SK-N-SH treated with all-trans-retinoic acid at 6 μM for 48 hours (cell line): ENCODE data around the gene CENPB.

Experiments
- ATAC-seq: fragments of 200-7000 bp; cut with Tn5 transposase; 3 replicates; pipeline ENCODE4 v1.9.1; 2020; ENCODE audit warnings: mild to moderate bottlenecking, moderate library complexity
- ARNTL ChIP-seq: fragments of 450-650 bp; formaldehyde crosslinking; IDR thresholded peaks from 2 replicates; pipeline ENCODE4 v1.5.0; 2020; ENCODE audit warnings: low read depth, mild to moderate bottlenecking, moderate library complexity, borderline replicate concordance
- BACH2 ChIP-seq: fragments of 250-450 bp; sonication (Bioruptor Pico); IDR thresholded peaks from 2 replicates; pipeline ENCODE4 v1.9.0; 2021; ENCODE audit warnings: mild to moderate bottlenecking, borderline replicate concordance
- CSDC2 ChIP-seq: fragments of 250-450 bp; sonication (Bioruptor Pico); IDR thresholded peaks from 2 replicates; pipeline ENCODE4 v1.5.0; 2020; ENCODE audit warnings: mild to moderate bottlenecking, moderate library complexity
- ESRRG ChIP-seq: fragments of 250-450 bp; sonication (Bioruptor Pico); IDR thresholded peaks from 2 replicates; pipeline ENCODE4 v1.6.1; 2021; ENCODE audit warnings: mild to moderate bottlenecking
- GLIS3 ChIP-seq: fragments of 250-450 bp; sonication (Bioruptor Pico); IDR thresholded peaks from 2 replicates; pipeline ENCODE4 v1.5.0; 2020; ENCODE audit warnings: mild to moderate bottlenecking, moderate library complexity
- ISL1 ChIP-seq: fragments of 250-450 bp; sonication (Bioruptor Pico); IDR thresholded peaks from 2 replicates; pipeline ENCODE4 v2.1.2; 2022; ENCODE audit warnings: mild to moderate bottlenecking, moderate library complexity
- OSR1 ChIP-seq: fragments of 250-450 bp; sonication (Bioruptor Pico); IDR thresholded peaks from 2 replicates; pipeline ENCODE4 v1.8.0; 2022; ENCODE audit warnings: moderate library complexity, mild to moderate bottlenecking, inconsistent platforms
- PPARA ChIP-seq: fragments of 250-450 bp; sonication (Bioruptor Pico); IDR thresholded peaks from 2 replicates; pipeline ENCODE4 v1.5.0; 2020; ENCODE audit warnings: mild to moderate bottlenecking, borderline replicate concordance
- RARB ChIP-seq: fragments of 250-450 bp; sonication (Bioruptor Pico); IDR thresholded peaks from 2 replicates; pipeline ENCODE4 v1.8.0; 2021; ENCODE audit warnings: mild to moderate bottlenecking, moderate library complexity
- SNAI2 ChIP-seq: fragments of 250-450 bp; sonication (Bioruptor Pico); IDR thresholded peaks from 2 replicates; pipeline ENCODE4 v1.5.0; 2020; ENCODE audit warnings: mild to moderate bottlenecking, moderate library complexity
- TCF4 ChIP-seq: fragments of 250-450 bp; sonication (Bioruptor Pico); IDR thresholded peaks from 2 replicates; pipeline ENCODE4 v1.8.0; 2021; ENCODE audit warnings: mild to moderate bottlenecking, moderate library complexity, borderline replicate concordance
- TOX ChIP-seq: fragments of 250-450 bp; sonication (Bioruptor Pico); IDR thresholded peaks from 2 replicates; pipeline ENCODE4 v1.8.0; 2021; ENCODE audit warnings: mild to moderate bottlenecking, moderate library complexity, borderline replicate concordance
- ZC3H10 ChIP-seq: fragments of 250-450 bp; sonication (Bioruptor Pico); IDR thresholded peaks from 2 replicates; pipeline ENCODE4 v1.5.1; 2021; ENCODE audit warnings: mild to moderate bottlenecking, moderate library complexity
- ZFP3 ChIP-seq: fragments of 250-450 bp; sonication (Bioruptor Pico); IDR thresholded peaks from 2 replicates; pipeline ENCODE4 v1.5.0; 2020; ENCODE audit warnings: mild to moderate bottlenecking, moderate library complexity
- ZFP30 ChIP-seq: fragments of 450-650 bp; formaldehyde crosslinking; IDR thresholded peaks from 2 replicates; pipeline ENCODE4 v1.5.0; 2022; ENCODE audit warnings: mild to moderate bottlenecking, moderate library complexity
- ZNF565 ChIP-seq: fragments of 450-650 bp; formaldehyde crosslinking; conservative IDR thresholded peaks from 2 replicates; pipeline ENCODE4 v1.5.0; 2020; ENCODE audit warnings: low read depth, mild to moderate bottlenecking, moderate library complexity
- ZNF70 ChIP-seq: fragments of 450-650 bp; formaldehyde crosslinking; IDR thresholded peaks from 2 replicates; pipeline ENCODE4 v1.5.0; 2020; ENCODE audit warnings: mild to moderate bottlenecking, moderate library complexity
- ZNF8 ChIP-seq: fragments of 450-650 bp; formaldehyde crosslinking; IDR thresholded peaks from 2 replicates; pipeline ENCODE4 v1.5.0; 2020; ENCODE audit warnings: mild to moderate bottlenecking, moderate library complexity
- TF ChIP-seq, protein P1 (sequence below): fragments of 250-450 bp; sonication (Bioruptor Pico); IDR thresholded peaks from 2 replicates; pipeline ENCODE4 v1.8.0; 2020; ENCODE audit warnings: mild to moderate bottlenecking, moderate library complexity, borderline replicate concordance
- TF ChIP-seq, protein P2 (sequence below): fragments of 250-450 bp; sonication (Bioruptor Pico); IDR thresholded peaks from 2 replicates; pipeline ENCODE4 v1.8.0; 2021; ENCODE audit warnings: low read depth, mild to moderate bottlenecking, moderate library complexity, borderline replicate concordance

The CENPB gene

DNA sequence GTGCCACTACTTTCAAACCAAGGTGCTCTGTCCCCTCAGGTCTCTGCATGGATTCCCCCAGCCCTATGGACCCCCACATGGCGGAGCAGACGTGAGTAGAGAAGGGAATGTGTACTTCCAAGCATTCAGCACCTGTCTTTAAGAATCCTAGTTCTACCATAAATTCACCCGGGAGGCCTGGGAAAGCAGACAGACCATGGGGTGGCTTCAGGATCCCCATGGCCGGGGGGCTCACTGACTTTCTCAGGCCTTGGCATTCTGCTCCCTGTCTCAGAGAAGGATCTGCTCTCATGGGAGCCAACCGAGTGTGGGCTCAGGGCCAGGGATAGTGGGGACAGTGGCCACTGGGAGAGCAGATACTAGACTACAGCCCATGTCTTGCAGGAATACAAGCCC is 11.8 kb upstream of the CENPB start (continued):
- TF ChIP-seq, protein P1, sequence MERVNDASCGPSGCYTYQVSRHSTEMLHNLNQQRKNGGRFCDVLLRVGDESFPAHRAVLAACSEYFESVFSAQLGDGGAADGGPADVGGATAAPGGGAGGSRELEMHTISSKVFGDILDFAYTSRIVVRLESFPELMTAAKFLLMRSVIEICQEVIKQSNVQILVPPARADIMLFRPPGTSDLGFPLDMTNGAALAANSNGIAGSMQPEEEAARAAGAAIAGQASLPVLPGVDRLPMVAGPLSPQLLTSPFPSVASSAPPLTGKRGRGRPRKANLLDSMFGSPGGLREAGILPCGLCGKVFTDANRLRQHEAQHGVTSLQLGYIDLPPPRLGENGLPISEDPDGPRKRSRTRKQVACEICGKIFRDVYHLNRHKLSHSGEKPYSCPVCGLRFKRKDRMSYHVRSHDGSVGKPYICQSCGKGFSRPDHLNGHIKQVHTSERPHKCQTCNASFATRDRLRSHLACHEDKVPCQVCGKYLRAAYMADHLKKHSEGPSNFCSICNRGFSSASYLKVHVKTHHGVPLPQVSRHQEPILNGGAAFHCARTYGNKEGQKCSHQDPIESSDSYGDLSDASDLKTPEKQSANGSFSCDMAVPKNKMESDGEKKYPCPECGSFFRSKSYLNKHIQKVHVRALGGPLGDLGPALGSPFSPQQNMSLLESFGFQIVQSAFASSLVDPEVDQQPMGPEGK (CRISPR knock-in tag) = no peak
- no peak for TF ChIP-seq BACH2 (CRISPR knock-in tag)
- TF ChIP-seq ISL1 (CRISPR knock-in tag) = no peak
- TF ChIP-seq OSR1 = no peak
- TF ChIP-seq, protein P2, sequence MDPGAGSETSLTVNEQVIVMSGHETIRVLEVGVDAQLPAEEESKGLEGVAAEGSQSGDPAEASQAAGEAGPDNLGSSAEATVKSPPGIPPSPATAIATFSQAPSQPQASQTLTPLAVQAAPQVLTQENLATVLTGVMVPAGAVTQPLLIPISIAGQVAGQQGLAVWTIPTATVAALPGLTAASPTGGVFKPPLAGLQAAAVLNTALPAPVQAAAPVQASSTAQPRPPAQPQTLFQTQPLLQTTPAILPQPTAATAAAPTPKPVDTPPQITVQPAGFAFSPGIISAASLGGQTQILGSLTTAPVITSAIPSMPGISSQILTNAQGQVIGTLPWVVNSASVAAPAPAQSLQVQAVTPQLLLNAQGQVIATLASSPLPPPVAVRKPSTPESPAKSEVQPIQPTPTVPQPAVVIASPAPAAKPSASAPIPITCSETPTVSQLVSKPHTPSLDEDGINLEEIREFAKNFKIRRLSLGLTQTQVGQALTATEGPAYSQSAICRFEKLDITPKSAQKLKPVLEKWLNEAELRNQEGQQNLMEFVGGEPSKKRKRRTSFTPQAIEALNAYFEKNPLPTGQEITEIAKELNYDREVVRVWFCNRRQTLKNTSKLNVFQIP (CRISPR knock-in tag) = no peak
- TF ChIP-seq ARNTL (CRISPR knock-in tag) = no peak

DNA sequence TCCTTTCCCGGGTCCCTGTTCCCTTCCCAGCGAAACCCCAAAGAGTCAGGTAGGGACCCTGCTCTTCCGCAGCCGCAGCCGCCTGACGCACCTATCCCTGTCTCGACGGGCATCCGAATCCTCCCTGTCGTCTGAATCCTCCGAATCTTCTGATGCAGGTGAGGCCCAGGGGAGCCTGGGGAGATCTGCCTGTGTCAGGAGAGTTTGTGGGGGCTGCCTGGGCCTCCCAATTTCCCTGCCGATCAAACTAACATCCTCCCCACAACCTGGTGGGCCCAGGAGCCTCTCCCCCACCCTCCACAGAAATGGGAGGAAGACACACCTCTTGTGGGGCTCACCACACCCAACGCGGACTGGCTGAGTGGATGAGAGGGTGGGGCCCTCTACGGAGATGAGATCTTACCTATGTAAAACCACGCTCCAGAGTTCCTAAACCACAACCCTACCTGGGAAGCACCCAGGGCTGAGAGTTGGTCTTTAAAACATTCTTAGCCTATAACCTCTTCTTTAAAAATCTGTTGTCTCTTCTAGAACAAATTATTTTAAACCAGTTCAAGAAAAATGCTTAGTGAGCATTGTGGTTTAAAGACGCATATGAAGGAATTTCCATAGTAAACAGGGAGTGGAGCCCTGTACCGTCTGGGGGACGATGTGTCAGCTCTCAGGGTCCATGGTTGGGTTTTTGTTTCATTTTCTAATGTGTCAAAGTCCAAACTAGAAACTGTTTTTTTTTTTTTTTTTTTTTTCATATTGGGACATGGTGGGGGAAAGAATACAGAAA is 11.2 kb upstream of the CENPB start:
- no peak for ATAC-seq
- TF ChIP-seq CSDC2 = no peak
- no peak for TF ChIP-seq ZNF70 (CRISPR knock-in tag)
- TF ChIP-seq, protein P2 (CRISPR knock-in tag) = no peak
- no peak for TF ChIP-seq ESRRG (CRISPR knock-in tag)
- no peak for TF ChIP-seq ZFP3 (CRISPR knock-in tag)
- no peak for TF ChIP-seq BACH2 (CRISPR knock-in tag)
- TF ChIP-seq, protein P1 (CRISPR knock-in tag) = no peak
- TF ChIP-seq ZNF565 = no peak
- TF ChIP-seq SNAI2 (CRISPR knock-in tag) = no peak
- TF ChIP-seq GLIS3 (CRISPR knock-in tag) = no peak
- TF ChIP-seq PPARA (CRISPR knock-in tag) = no peak
- no peak for TF ChIP-seq OSR1

DNA sequence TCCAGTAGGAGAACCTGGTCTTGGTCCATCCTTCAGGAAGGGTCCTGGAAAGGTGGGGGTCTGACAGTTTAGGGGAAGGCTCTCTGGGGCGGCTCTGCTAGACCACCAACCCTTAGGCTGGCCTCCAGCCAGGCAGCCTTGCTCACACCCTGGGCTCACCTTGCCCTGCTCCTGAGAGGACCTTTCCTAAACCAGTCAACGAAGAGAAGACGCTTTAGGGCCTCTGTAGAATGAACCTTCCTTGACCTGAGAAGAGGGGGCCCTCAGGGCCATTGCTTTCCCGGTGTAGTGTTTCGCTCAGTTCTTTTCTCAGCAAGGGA is 10.6 kb upstream of the CENPB start:
- no peak for ATAC-seq
- TF ChIP-seq CSDC2 (no peak), ESRRG (CRISPR knock-in tag) (no peak), ZFP30 (CRISPR knock-in tag) (no peak), GLIS3 (CRISPR knock-in tag) (no peak), OSR1 (no peak), ARNTL (CRISPR knock-in tag) (no peak), ZNF8 (CRISPR knock-in tag) (no peak), RARB (no peak), ZC3H10 (CRISPR knock-in tag) (no peak), TCF4 (CRISPR knock-in tag) (no peak), TOX (CRISPR knock-in tag) (no peak), SNAI2 (CRISPR knock-in tag) (no peak)
- TF ChIP-seq, protein P1 (CRISPR knock-in tag) = no peak
